DOHH2 (cell line): ENCODE measurements around the gene SPOCK1.
"Not testable (repeated sequence)": the region's sequence is repeated elsewhere in the genome, so short reads cannot be mapped to it uniquely, and the experiment has no call there.

Experiments
- CTCF ChIP-seq: fragments of 200-600 bp; sonication (generic); IDR thresholded peaks from one replicate; pipeline ENCODE4 v1.5.1; 2014; ENCODE audit warnings: antibody characterized with exemption, mild to moderate bottlenecking, low read depth, low read length; ENCODE audit not compliant: poor library complexity, severe bottlenecking
- EZH2phosphoT487 ChIP-seq: fragments of 200-600 bp; sonication (generic); IDR thresholded peaks from 2 replicates; pipeline ENCODE4 v1.6.1; 2017; ENCODE audit warnings: borderline replicate concordance, mild to moderate bottlenecking, antibody characterized with exemption, low read length, moderate library complexity, mixed read lengths

- not testable (repeated sequence) for TF ChIP-seq CTCF, EZH2phosphoT487
Observed at GRCh38 chr5:137499506-137499847, 351 bp upstream of the SPOCK1 start.
